HFF-Myc (cell line): ENCODE data around the gene VWA3B.

Source experiments
- DNase-seq: peaks from one replicate; pipeline ENCODE4 v3.0.0-alpha.2; 2011; ENCODE audit warnings: low read depth; ENCODE audit errors: extremely low read depth
- H3K4me3 ChIP-seq: replicated peaks from 2 replicates; pipeline ENCODE4 v1.5.1; 2011; ENCODE audit warnings: low read depth, mild to moderate bottlenecking, control low read depth, low read length
- TF ChIP-seq, protein P1 (sequence below): IDR thresholded peaks from 2 replicates; pipeline ENCODE4 v1.5.1; 2012; ENCODE audit warnings: mild to moderate bottlenecking, low read depth, low read length, control low read depth; ENCODE audit errors: missing control alignments

VWA3B gene

DNA sequence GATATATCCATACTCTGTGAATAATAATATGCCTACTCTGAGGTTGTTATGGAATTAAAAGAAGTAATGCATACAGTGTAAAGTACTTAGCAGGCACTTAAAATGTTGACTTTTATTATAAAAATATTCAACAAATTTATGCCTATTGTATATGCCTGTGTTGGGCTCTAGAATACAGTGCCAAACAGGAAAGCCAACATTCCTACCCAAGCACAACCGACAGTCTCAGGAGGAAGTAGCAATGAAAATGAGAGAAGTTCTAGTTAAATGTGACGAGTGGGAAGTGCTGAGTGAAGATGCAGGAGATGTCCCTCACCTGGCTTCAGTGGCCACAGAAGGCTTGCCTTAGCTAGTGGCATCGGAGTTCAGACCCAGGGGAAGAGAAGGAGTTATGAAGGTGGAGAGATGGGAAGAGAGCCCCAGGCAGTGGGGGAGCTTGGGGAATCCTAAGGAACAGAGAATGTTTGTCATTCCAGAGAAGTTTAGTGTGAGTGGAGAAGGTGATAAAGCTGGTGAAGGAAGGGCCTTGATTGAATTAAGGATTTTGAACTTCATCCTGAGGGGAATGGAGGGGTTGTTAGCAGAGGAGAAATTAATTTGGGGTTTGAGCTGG, 153.9 kb downstream of the VWA3B start:
- no peak overlapping the region for H3K4me3 ChIP-seq
- TF ChIP-seq, protein P1, sequence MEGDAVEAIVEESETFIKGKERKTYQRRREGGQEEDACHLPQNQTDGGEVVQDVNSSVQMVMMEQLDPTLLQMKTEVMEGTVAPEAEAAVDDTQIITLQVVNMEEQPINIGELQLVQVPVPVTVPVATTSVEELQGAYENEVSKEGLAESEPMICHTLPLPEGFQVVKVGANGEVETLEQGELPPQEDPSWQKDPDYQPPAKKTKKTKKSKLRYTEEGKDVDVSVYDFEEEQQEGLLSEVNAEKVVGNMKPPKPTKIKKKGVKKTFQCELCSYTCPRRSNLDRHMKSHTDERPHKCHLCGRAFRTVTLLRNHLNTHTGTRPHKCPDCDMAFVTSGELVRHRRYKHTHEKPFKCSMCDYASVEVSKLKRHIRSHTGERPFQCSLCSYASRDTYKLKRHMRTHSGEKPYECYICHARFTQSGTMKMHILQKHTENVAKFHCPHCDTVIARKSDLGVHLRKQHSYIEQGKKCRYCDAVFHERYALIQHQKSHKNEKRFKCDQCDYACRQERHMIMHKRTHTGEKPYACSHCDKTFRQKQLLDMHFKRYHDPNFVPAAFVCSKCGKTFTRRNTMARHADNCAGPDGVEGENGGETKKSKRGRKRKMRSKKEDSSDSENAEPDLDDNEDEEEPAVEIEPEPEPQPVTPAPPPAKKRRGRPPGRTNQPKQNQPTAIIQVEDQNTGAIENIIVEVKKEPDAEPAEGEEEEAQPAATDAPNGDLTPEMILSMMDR, result no peak
- no peak for DNase-seq

GRCh38 chr2:98241592-98241991, 154.6 kb downstream of the VWA3B start:
- H3K4me3 ChIP-seq, result no peak overlapping the region
- TF ChIP-seq, protein P1, result no peak
- DNase-seq, result no peak

GRCh38 chr2:98242003-98242402, 155.0 kb downstream of the VWA3B start:
- H3K4me3 ChIP-seq, result no peak overlapping the region
- DNase-seq, result no peak
- TF ChIP-seq, protein P1, result no peak

GRCh38 chr2:98245491-98245890, 158.5 kb downstream of the VWA3B start:
- TF ChIP-seq, protein P1, result no peak
- DNase-seq, result no peak
- H3K4me3 ChIP-seq, result no peak overlapping the region

GRCh38 chr2:98247383-98247782, 160.4 kb downstream of the VWA3B start:
- TF ChIP-seq, protein P1, result no peak
- no peak for DNase-seq
- no peak overlapping the region for H3K4me3 ChIP-seq

- TF ChIP-seq, protein P1, result no peak
- no peak for DNase-seq
- no peak overlapping the region for H3K4me3 ChIP-seq
Observed at GRCh38 chr2:98252038-98252773, 165.2 kb downstream of the VWA3B start.
